A549 treated with Hydrocortisone at 1 μM for 4 hours (cell line): ENCODE results near the gene POMGNT1. TPM values are rescaled to one million over a fixed set of nuclear protein-coding genes. Genes with fewer than 3 reads are reported as not detected.

ENCODE experiments used
- total RNA-seq: library from RNA; stranded (reverse); fragments of 200-300 nt; extraction: Qiagen RNA extraction; gene quantifications from 5 replicates; pipeline ENCODE4 v1.2.3, GENCODE V29; 2022

Gene POMGNT1
- 39.8 to 49.0 TPM (median 45.3 TPM) in 5 replicates for total RNA-seq

GRCh38 chr1:46197964-46198811 lies at the start of gene POMGNT1:
POMGNT1 (minus strand) TSS chr1:46198434; CDS start chr1:46197821, 613 bp downstream.

GRCh38 chr1:46247436-46248121 lies 49.3 kb upstream of the POMGNT1 start, which contains the start of gene RAD54L:
RAD54L (plus strand) TSS chr1:46247763; CDS start chr1:46248406, 643 bp downstream.

GRCh38 chr1:46176211-46176865 lies 21.9 kb downstream of the POMGNT1 start, which contains the start of gene P3R3URF:
P3R3URF (minus strand) TSS chr1:46176488; CDS start chr1:46176471, 17 bp downstream.

GRCh38 chr1:46174448-46175231 lies 23.6 kb downstream of the POMGNT1 start, which contains the start of gene TSPAN1:
TSPAN1 (plus strand) TSS chr1:46175087; CDS start chr1:46181108, 6,021 bp downstream.

Other genes starting within 250 kb of the POMGNT1 start
- 1.3 to 1.9 TPM (median 1.4 TPM) in 5 replicates for gene PIK3R3, start 65.8 kb downstream of the POMGNT1 start, total RNA-seq
- 1.8 to 3.5 TPM (median 2.5 TPM) in 5 replicates for gene TSPAN1, start 23.3 kb downstream of the POMGNT1 start, total RNA-seq
- not detected in 5 replicates for gene P3R3URF, start 21.9 kb downstream of the POMGNT1 start, total RNA-seq
- gene LURAP1, start 4.9 kb upstream of the POMGNT1 start, total RNA-seq, result not detected in 5 replicates
- 9.1 to 11.7 TPM (median 11.5 TPM) in 5 replicates for gene RAD54L, start 49.3 kb upstream of the POMGNT1 start, total RNA-seq
- 40.6 to 45.7 TPM (median 42.5 TPM) in 5 replicates for gene LRRC41, start 105.2 kb upstream of the POMGNT1 start, total RNA-seq
- 391 to 458 TPM (median 415 TPM) in 5 replicates for gene UQCRH, start 105.3 kb upstream of the POMGNT1 start, total RNA-seq
- 11.4 to 14.3 TPM (median 12.5 TPM) in 5 replicates for gene NSUN4, start 142.4 kb upstream of the POMGNT1 start, total RNA-seq
- gene FAAH, start 195.9 kb upstream of the POMGNT1 start, total RNA-seq, result 0.61 to 0.88 TPM (median 0.81 TPM) in 5 replicates